Esophagus (tissue), 2 donors: ENCODE measurements around the gene BRCC3. TPM values are rescaled to one million over a fixed set of nuclear protein-coding genes. Genes with fewer than 3 reads are reported as not detected.

Experiments
- H3K27ac ChIP-seq, 2 donors: one replicate each; pipeline ENCODE4 v1.5.1; 2013; ENCODE audit warnings: low read depth in 2 of 2, mild to moderate bottlenecking in 2 of 2, inconsistent platforms in 1 of 2, low read length in 1 of 2, moderate library complexity in 1 of 2
- H3K27me3 ChIP-seq, 2 donors: one replicate each; pipeline ENCODE4 v1.6.1; 2013; ENCODE audit warnings: low read length in 2 of 2, control low read depth in 1 of 2, mild to moderate bottlenecking in 1 of 2; ENCODE audit not compliant: insufficient read depth in 2 of 2, control insufficient read depth in 1 of 2
- H3K36me3 ChIP-seq, 2 donors: one replicate each; pipeline ENCODE4 v1.6.1; 2013; ENCODE audit warnings: low read length in 1 of 2; ENCODE audit not compliant: control insufficient read depth in 2 of 2, insufficient read depth in 2 of 2
- H3K4me1 ChIP-seq, 2 donors: one replicate each; pipeline ENCODE4 v1.6.1; 2013; ENCODE audit warnings: low read length in 1 of 2; ENCODE audit not compliant: control insufficient read depth in 2 of 2, insufficient read depth in 2 of 2
- H3K4me3 ChIP-seq, 2 donors: one replicate each; pipeline ENCODE4 v1.5.1; 2013; ENCODE audit warnings: low read length in 2 of 2, mild to moderate bottlenecking in 2 of 2, low read depth in 1 of 2, moderate library complexity in 1 of 2
- H3K9me3 ChIP-seq, 2 donors: one replicate each; pipeline ENCODE4 v1.6.1; 2013; ENCODE audit warnings: mild to moderate bottlenecking in 2 of 2, low read depth in 1 of 2, low read length in 1 of 2, moderate library complexity in 1 of 2; ENCODE audit not compliant: control insufficient read depth in 2 of 2, insufficient read depth in 1 of 2
- WGBS, 2 donors: extraction: QIAGEN DNeasy Blood & Tissue Kit; methylation state at CpG; one replicate each; pipeline ENCODE4 v1.1.7; 2013; 5-methylcytosine and 5-hydroxymethylcytosine counted together
- polyA plus RNA-seq, 2 donors: library from polyadenylated mRNA; stranded (reverse); fragments of 200-250 nt; gene quantifications; one replicate each; pipeline ENCODE4 v1.2.3, GENCODE V29; 2013
- donor health status: healthy with polysubstance abuse.
- donor health status: Bipolar disorder and iron deficiency.

The BRCC3 gene
- 10 to 100 TPM in 1 of 2 donors, 1 to 10 TPM in 1; 9.8 to 17.6 TPM for polyA plus RNA-seq

DNA sequence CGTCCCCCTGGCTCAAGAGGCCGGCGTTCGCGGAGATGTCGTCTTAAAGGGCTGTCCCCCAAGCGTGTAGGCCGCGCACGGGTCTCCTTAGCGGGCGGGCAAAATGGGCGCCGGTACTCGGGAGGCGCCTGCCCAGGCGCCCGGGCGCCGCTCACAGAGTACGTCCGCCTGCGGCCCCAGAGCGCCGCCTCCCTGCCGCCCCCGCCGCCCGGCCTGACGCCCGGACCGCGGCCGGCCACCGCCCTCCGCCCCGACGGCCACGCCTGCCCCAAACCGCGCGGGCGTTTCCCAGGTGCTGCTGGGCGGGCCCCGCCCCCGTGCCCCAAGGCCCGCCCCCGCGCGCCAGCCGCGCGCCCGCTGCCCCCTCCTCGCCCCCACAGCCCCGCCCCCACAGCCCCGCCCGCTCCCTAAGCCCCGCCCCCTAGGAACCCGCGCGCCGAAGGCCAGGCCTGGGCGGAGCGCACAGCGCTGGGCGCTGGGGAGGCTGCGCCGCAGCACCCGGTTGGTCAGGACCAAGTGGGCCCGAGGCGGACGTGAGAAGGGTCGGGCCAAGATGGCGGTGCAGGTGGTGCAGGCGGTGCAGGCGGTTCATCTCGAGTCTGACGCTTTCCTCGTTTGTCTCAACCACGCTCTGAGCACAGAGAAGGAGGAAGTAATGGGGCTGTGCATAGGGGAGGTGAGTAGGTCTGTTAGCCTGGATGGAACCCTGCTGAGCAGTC is at the start of gene BRCC3, which contains the start of the genes CMC4 and MTCP1:
BRCC3 (plus strand) TSS at position 534 of the 719 bp plus-strand sequence; CDS start at position 554, 20 bp downstream.
CMC4 (minus strand) TSS at position 162 of the 719 bp plus-strand sequence. CDS start 7,113 bp downstream, outside the sequence.
MTCP1 (minus strand) TSS at position 162 of the 719 bp plus-strand sequence. CDS start 5,126 bp downstream, outside the sequence.
- peak within 1 kb of the TSS; percentile 78 to 91 for H3K27ac ChIP-seq
- peak within 1 kb of the TSS; percentile 67 to 79 for H3K4me3 ChIP-seq
- no peaks in the 10 kb centered on the region for H3K36me3 ChIP-seq
- no peaks in the 10 kb centered on the region for H3K9me3 ChIP-seq
- WGBS, 2 donors = 1 to 27% methylated on average over 56 to 77 of the region's 81 CpGs
- H3K4me1 ChIP-seq = no peaks in the 10 kb centered on the region
- no peaks in the 10 kb centered on the region for H3K27me3 ChIP-seq

DNA sequence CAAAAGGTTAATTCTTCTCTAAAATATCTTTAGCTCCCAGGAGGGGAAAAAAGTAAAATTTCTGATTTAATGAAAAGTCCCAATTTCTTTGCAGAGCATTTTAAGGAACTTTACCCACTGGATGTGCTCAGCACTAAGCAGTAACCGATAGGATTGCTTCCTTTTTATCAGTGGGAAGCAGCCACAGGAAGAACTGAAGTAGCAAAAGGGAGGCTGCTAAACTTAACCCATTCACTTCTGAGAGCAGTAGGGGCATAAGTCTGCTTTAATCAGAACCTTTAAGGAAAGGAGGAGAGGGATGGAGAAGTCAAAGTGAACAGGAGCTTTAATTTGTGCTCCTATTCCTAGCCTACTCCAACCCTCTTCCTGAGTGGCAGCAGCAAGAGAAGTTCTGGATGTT is 48.7 kb upstream of the BRCC3 start, which contains the start of gene F8:
F8 (minus strand) TSS at position 139 of the 400 bp plus-strand sequence. CDS start 171 bp downstream, outside the sequence.
- no peaks in the 10 kb centered on the region for H3K9me3 ChIP-seq
- WGBS, 2 donors = 12 to 14% methylated on average over 1 of the region's 1 CpG
- H3K27me3 ChIP-seq = no peaks in the 10 kb centered on the region
- H3K36me3 ChIP-seq = no peaks in the 10 kb centered on the region
- H3K4me3 ChIP-seq = no peak within 1 kb of the TSS
- H3K27ac ChIP-seq = no peak within 1 kb of the TSS
- H3K4me1 ChIP-seq = no peaks in the 10 kb centered on the region

- no peak overlapping the region for H3K27ac ChIP-seq
- H3K36me3 ChIP-seq = no peaks in the 10 kb centered on the region
- no peaks in the 10 kb centered on the region for H3K27me3 ChIP-seq
- WGBS, 2 donors = 86 to 93% methylated on average over 6 of the region's 6 CpGs
- H3K4me1 ChIP-seq = no peaks in the 10 kb centered on the region
- no peak overlapping the region for H3K4me3 ChIP-seq
- H3K9me3 ChIP-seq = no peaks in the 10 kb centered on the region
Observed at GRCh38 chrX:155023907-155024833, 47.1 kb upstream of the BRCC3 start.

DNA sequence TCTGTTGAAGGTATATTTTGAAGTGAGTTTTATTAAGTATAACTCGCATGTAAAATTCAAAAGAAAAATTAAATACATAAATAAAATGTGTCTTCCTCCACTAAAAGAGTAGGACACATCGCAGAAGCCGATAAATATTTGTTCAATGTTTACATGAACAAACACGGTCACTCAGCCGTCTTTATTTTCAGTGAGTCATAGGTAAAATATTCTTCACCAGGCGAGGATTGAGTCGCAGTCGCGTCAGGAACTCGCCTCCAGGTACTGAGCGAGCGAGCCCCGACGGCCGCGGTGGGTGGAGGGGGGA is 44.9 kb upstream of the BRCC3 start:
- 0 to 39% methylated on average over 16 of the region's 16 CpGs for WGBS, 2 donors
- Histone ChIP-seq H3K4me3 (peak overlapping the region; percentile 53 to 74), H3K27me3 (no peaks in the 10 kb centered on the region), H3K27ac (peak overlapping the region; percentile 96 to 98), H3K4me1 (no peaks in the 10 kb centered on the region), H3K9me3 (no peaks in the 10 kb centered on the region), H3K36me3 (no peaks in the 10 kb centered on the region)

DNA sequence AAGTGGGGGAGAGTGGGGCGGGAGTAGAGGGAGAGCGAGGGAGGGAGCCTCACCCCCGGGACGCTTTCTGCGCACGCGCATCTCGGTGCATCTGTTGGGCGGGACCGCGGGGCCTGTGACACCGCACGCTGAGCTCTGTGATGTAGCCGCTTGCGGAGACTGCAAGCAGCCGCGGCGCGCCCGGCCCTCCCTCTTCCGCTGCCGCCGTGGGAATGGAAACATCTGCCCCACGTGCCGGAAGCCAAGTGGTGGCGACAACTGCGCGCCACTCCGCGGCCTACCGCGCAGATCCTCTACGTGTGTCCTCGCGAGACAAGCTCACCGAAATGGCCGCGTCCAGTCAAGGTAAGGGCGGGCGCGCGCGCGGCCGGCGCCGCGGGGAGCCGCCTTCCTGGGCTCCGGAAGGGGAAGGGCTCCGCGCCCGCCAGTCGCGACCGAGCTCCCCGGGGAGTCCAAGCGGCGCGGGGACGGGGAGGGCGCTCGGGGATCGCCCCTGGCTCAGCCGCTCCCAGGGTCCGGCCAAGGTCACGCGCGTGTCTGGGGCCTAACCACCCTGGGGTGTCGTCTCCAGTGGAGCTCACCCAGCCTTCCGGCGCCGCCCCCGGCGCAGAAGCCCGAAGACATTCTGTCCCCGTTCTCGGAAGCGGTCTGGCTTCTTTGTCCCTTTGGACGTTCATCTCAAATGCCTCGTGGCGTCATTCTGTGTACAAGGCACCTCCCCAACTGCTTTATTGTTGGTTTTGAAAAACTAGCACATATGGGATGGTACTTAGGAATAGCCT is 44.4 kb upstream of the BRCC3 start, which contains the start of gene FUNDC2:
FUNDC2 (plus strand) TSS at position 118 of the 782 bp plus-strand sequence; CDS start at position 213, 95 bp downstream.
- H3K4me3 ChIP-seq = peak within 1 kb of the TSS; percentile 53 to 74
- peak within 1 kb of the TSS; percentile 96 to 98 for H3K27ac ChIP-seq
- no peaks in the 10 kb centered on the region for H3K36me3 ChIP-seq
- WGBS, 2 donors = 1 to 29% methylated on average over 71 to 82 of the region's 82 CpGs
- H3K9me3 ChIP-seq = no peaks in the 10 kb centered on the region
- H3K27me3 ChIP-seq = no peaks in the 10 kb centered on the region
- H3K4me1 ChIP-seq = no peaks in the 10 kb centered on the region

GRCh38 chrX:155027509-155028066 is 43.7 kb upstream of the BRCC3 start:
- no peaks in the 10 kb centered on the region for H3K27me3 ChIP-seq
- no peaks in the 10 kb centered on the region for H3K4me1 ChIP-seq
- H3K4me3 ChIP-seq = peak overlapping the region; percentile 53 to 74
- no peaks in the 10 kb centered on the region for H3K9me3 ChIP-seq
- WGBS, 2 donors = 1 to 34% methylated on average over 14 of the region's 14 CpGs
- no peaks in the 10 kb centered on the region for H3K36me3 ChIP-seq
- peak overlapping the region; percentile 96 to 98 for H3K27ac ChIP-seq

DNA sequence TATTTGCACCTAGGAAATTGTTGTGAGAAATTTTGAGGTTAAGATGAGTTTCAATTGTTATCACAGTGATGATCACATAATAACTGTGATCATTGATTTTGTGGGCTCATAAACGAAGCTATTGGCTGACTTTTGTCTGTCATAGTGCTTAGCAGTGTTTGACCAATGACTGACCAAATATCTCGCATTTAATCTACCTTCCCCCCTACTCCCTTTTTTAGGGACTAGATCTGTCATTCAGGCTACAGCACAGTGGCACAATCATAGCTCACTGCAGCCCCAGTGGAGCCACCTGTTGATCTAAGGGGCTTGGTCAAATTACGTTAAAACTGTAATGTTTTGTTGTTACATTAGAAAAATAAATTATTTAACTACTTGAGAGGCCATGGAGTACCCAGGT is 43.2 kb upstream of the BRCC3 start:
- Histone ChIP-seq H3K27ac (peak overlapping the region in 1 of 2 donors; percentile 84), H3K4me3 (peak overlapping the region in 1 of 2 donors; percentile 13), H3K27me3 (no peaks in the 10 kb centered on the region), H3K9me3 (no peaks in the 10 kb centered on the region), H3K36me3 (no peaks in the 10 kb centered on the region), H3K4me1 (no peaks in the 10 kb centered on the region)
- 15 to 24% methylated on average over 3 of the region's 3 CpGs for WGBS, 2 donors

- 65 to 68% methylated on average over 2 of the region's 2 CpGs for WGBS, 2 donors
Observed at GRCh38 chrX:155028877-155029291, 42.4 kb upstream of the BRCC3 start.

More at GRCh38 chrX:155028877-155029291, 42.4 kb upstream of the BRCC3 start:
- Histone ChIP-seq H3K27ac (peak overlapping the region in 1 of 2 donors; percentile 18), H3K9me3 (no peaks in the 10 kb centered on the region), H3K4me3 (no peak overlapping the region), H3K4me1 (no peaks in the 10 kb centered on the region), H3K36me3 (no peaks in the 10 kb centered on the region), H3K27me3 (no peaks in the 10 kb centered on the region)
